T-helper 2 cell (primary cell): ENCODE data around the gene PTOV1.
"Not testable (repeated sequence)": the region's sequence is repeated elsewhere in the genome, so short reads cannot be mapped to it uniquely, and the experiment has no call there.

ENCODE experiments used
- DNase-seq, 5 experiments: peaks; one replicate each; pipeline versions ENCODE4 v3.0.0 to v3.0.0-alpha.2; 2012 to 2022

The PTOV1 gene

GRCh38 chr19:49818649-49819370 lies 32.1 kb upstream of the PTOV1 start:
- no peak for DNase-seq

DNA sequence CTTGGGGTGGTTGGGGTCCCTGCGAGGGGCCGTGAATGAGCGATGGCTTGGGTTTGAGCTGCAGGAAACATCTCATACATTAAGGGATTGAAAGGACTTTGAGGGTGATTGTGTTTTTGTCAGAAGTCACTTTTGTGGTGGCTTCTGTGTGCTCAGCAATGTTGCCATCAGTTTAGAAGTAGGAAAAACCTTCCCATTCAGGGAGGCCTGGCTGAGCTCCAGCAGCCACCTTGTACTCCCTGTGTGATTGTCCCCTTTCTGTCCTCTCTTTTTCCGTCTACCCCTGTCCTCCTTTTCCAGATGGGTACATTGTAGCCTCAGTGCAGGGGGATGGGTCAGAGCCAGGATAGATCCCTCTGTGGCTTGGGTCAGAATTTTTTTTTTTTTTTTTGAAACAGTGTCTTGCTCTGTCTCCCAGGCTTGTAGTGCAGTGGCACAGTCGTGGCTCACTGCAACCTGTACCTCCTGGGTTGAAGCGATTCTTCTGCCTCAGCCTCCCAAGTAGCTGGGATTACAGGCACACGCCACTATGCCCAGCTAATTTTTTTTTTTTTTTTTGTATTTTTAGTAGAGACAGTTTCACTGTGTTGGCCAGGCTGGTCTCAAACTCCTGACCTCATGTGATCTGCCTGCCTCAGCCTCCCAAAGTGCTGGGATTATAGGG lies 31.4 kb upstream of the PTOV1 start:
- not testable (repeated sequence) for DNase-seq

GRCh38 chr19:49820125-49820524 lies 30.8 kb upstream of the PTOV1 start:
- DNase-seq = no peak

GRCh38 chr19:49823472-49823871 lies 27.5 kb upstream of the PTOV1 start:
- no peak for DNase-seq

GRCh38 chr19:49824662-49825061 lies 26.3 kb upstream of the PTOV1 start:
- no peak for DNase-seq

DNA sequence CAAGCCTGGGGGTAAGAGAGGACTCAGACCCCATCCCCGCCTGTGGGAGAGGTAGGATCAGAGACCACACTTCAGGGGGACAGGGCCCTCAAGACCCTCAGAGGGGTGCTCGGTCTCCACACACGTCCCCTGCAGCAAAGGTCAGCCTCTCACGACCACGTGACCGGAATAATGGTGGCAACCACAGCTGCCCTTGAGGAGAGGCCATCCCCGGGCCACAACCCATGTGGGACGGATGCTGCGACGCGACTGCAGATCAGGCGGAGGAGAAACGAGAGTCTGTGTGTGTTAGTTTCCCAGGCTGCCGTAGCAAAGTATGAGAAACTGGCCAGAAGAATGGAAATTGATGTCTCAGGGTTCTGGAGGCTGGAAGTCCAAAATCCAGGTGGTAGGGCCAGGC lies 23.9 kb upstream of the PTOV1 start:
- DNase-seq = no peak

GRCh38 chr19:49829200-49829599 lies 21.8 kb upstream of the PTOV1 start:
- no peak for DNase-seq

DNA sequence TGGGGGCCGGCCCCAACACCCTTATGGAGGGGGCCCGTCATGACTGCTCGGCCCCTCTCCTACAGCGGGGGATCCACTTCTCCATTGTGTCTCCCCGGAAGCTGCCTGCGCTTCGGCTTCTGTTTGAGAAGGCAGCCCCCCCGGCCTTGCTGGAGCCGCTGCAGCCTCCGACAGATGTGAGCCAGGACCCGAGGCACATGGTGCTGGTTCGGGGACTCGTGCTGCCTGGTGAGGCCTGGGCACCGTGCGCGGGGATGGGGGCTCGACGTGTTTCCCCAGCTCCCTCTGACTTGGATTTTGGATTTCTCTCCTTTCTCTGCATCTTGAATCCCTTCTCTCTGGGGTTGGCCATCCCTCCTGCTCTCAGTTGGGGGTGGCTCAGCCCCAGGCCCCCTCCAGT lies 21.2 kb upstream of the PTOV1 start:
- DNase-seq = no peak

DNA sequence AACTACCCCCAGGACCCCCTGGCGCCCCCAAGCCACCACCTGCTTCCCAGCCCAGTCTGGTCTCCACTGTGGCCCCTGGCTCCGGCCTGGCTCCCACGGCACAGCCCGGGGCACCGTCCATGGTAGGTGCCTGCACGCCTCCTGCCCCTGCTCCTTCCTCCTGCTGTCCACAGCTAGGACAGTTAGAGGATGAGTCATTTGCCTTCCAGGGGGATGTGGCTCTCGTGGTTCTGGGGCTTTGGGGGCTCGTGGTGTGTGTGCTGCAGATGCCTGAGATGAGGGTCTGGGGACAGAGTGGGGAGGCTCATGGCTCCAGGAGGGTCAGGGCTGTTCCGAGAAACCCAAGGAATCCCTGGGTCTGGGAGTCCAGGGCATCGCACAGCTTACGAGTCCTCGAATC lies 20.2 kb upstream of the PTOV1 start:
- DNase-seq = no peak

DNA sequence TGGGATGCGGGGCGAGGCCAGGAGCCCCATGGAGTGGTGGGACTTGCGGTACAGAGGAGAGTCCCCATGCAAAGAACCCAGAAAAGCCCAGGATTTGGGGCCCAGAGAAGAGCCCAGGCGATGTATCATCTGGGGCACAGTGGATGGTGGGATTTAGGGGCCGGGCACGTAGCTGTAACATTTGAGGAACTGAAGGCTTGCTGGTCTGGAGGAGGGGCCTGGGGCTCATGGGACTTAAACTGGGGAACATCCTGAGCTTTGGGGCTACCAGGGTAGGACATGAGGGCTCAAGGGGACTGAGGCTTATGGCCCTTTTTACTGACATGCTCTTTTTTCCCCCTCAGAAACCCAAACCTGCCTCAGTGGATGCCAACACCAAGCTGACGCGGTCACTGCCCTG lies 19.4 kb upstream of the PTOV1 start:
- DNase-seq = no peak

- DNase-seq = no peak
Measured at GRCh38 chr19:49832556-49832955, 18.4 kb upstream of the PTOV1 start.

DNA sequence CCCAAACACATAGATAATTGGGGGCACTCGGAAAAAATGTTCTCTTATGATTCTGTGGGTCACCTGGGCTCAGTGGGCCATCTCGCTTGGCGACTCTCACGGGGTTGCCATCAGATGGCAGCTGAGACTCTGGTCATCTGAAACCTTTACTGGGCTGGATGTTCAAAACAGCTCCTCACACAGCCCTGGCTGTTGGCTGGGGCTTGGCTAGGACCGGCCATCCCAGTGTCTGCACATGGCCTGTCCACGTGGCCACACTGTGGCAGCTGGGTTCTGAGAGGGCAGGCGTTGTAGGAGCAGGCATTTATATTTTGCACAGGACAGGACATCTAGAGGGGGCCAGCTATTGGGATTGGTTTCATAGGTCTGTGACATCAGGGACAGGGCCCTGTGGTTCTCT lies 17.4 kb upstream of the PTOV1 start:
- no peak for DNase-seq

- no peak for DNase-seq
Measured at GRCh38 chr19:49835562-49835961, 15.4 kb upstream of the PTOV1 start.

DNA sequence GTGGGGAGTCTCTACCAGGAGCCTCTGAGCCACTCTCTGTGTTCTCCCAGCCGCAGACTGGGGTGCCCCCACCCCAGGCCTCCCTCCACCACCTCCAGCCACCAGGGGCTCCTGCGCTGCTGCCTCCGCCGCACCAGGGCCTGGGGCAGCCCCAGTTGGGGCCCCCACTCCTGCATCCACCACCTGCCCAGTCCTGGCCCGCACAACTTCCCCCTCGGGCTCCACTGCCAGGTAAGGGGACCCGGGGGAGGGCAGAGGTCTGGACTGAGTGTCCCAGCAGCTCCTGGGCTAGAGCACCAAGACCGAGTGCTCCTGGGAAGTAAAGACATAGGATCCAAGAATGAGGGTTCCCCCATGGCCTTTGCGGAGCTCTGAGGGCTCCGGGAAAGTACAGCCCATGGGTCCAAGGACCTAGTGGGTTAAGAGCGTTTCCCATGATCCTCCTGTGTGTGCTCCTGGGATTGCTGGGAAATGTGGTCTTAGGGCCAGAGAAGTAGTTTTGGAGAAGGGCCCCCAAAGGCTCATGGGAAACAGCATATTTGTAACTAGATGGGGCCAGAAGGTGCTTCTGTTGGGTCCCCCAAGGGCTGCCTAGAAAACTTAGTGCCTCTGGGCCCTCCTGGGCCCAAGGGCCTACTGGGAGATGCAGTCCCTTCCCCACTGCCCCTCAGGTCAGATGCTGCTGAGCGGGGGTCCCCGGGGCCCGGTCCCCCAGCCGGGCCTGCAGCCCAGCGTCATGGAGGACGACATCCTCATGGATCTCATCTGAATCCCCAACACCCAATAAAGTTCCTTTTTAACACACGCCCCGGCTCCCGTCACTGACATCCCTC lies 14.6 kb upstream of the PTOV1 start:
- DNase-seq = no peak

DNA sequence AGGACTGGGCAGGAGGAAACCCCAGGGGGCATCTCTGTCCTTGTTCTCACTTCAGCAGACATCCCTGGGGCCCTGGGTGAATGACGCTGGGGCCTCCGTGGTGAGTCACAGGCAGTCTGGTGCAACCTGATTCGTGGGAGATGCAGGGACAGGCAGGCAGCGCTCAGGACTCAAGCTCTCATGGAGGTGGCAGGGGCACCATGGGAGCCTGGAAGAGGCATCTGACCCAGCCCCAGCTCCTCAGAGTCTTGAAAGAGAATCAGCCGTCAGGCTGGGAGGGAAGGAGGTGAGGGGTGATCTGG lies 14.0 kb upstream of the PTOV1 start:
- no peak for DNase-seq

- no peak for DNase-seq
Measured at GRCh38 chr19:49837425-49837824, 13.5 kb upstream of the PTOV1 start.

GRCh38 chr19:49838885-49839588 lies 11.9 kb upstream of the PTOV1 start:
- no peak for DNase-seq

- DNase-seq = no peak
Measured at GRCh38 chr19:49839713-49840112, 11.2 kb upstream of the PTOV1 start.

GRCh38 chr19:49840321-49840720 lies 10.6 kb upstream of the PTOV1 start:
- no peak for DNase-seq

- no peak for DNase-seq
Measured at GRCh38 chr19:49840736-49841249, 10.2 kb upstream of the PTOV1 start.

GRCh38 chr19:49843265-49843664 lies 7.7 kb upstream of the PTOV1 start:
- DNase-seq = no peak

DNA sequence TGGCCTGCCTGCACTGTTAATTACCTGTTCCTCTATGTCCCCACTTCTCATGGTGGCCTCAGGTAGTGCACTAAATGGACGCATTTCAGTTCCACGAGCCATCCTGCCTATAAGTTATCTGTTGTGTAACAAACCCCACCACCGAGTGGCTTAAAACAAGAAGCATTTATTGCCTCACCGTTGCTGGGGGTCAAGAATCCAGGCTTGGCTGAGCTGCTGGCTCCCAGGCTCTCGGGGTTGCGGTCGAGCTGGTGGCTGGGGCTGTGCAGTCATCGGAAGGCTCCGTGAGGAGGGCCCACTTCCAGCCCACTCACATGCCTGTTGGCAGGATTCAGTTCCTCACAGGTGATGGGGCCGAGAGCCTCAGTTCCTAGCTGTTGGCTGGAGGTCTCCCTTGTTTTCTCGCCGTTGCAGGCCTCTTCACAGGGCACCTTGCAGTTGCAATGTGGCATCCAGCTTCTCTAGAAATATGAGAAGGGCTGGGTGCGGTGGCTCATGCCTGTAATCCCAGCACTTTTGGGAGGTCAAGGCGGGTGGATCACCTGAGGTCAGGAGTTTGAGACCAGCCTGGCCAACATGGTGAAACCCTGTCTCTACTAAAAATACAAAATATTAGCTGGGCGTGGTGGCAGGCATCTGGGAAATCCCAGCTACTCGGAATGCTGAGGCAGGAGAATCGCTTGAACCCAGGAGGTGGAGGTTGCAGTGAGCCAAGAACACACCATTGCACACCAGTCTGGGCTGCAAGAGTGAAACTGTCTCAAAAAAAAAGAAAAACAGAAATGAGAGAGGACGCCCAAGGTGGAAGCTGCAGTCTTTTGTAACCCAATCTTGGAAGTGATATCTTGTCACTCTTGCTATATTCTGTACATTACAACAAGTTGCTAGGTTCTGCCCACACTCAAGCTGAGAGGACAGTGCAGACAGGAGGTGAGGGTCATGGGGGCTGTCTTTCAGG lies 6.5 kb upstream of the PTOV1 start:
- DNase-seq = no peak
